Activated T-cell treated with anti-CD3 and anti-CD28 coated beads, Interleukin-2, amount 50 U/mL, for 72 hours (primary cell): ENCODE data around the gene CCND2. TPM values are rescaled to one million over a fixed set of nuclear protein-coding genes. Genes with fewer than 3 reads are reported as not detected.

ENCODE experiments used
- ATAC-seq, 2 donors: fragments of 150-1000 bp; cut with Tn5 transposase; replicated peaks in 1 of 2; 2 replicates each; pipeline ENCODE4 v1.10.0; 2021; ENCODE audit warnings: moderate library complexity in 2 of 2, mild to moderate bottlenecking in 1 of 2
- DNase-seq, 2 donors: peaks; one replicate each; pipeline ENCODE4 v3.0.0; 2021 to 2022; ENCODE audit warnings: mixed read lengths in 1 of 2
- H3K27ac Mint-ChIP-seq: one replicate; pipeline ENCODE4 v1.8.0; 2022; ENCODE audit warnings: mild to moderate bottlenecking, moderate library complexity, mixed read lengths
- H3K27me3 Mint-ChIP-seq: one replicate; pipeline ENCODE4 v1.8.0; 2022; ENCODE audit warnings: low read depth, mixed read lengths
- H3K36me3 Mint-ChIP-seq, 2 donors: one replicate each; pipeline ENCODE4 v1.8.0; 2022; ENCODE audit warnings: mixed read lengths in 2 of 2, mild to moderate bottlenecking in 1 of 2; ENCODE audit not compliant: insufficient read depth in 2 of 2
- H3K4me1 Mint-ChIP-seq: one replicate; pipeline ENCODE4 v1.8.0; 2022; ENCODE audit warnings: low read depth, mixed read lengths
- H3K4me3 Mint-ChIP-seq, 2 donors: one replicate each; pipeline ENCODE4 v1.8.0; 2022; ENCODE audit warnings: mild to moderate bottlenecking in 2 of 2, mixed read lengths in 2 of 2, moderate library complexity in 2 of 2
- H3K9me3 Mint-ChIP-seq, 2 donors: one replicate each; pipeline ENCODE4 v1.8.0; 2022; ENCODE audit warnings: mixed read lengths in 2 of 2
- total RNA-seq, 2 donors: library from RNA; stranded (reverse); gene quantifications; one replicate each; pipeline ENCODE4 v1.2.3, GENCODE V29; 2022

The CCND2 gene
- total RNA-seq, 2 donors from 2014 or later: 445 to 502 TPM

DNA sequence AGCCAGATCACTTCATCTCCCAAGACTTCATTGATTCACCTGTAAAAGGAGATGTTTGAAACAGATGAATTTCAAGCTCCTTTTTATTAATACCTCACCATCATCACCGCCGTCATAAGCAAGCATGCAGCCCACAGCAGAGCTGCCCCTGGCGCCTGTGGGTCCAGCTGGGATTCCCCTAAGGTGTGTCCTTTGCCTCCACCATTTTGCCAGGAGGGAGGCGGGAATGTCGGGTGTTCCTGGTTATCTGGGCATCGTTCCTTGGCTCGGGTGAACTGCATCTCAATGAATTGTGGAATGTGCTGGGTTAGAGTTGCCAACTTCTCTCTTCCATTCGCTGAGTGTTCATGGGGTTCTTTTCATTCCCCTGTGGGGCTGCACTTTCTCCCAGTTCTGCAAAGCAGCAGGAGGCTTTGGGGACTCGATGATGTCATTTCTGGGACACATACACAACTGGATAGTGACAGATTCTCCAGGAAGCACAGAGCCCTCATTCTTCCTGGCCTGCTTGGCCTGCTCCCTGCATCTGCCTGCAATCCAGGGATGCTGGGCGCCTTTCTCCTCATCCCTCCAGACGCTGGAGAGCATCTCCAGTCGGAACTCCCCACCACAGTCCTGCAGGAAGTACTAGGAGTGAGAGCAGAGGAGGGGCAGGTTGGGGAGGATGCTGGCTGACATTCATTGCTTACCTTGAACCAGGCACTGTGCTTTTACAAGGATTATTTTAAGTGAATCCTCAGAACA, 10.1 kb downstream of the CCND2 start:
- H3K4me1 Mint-ChIP-seq: peaks cover 89% of the 10 kb centered on the region
- ATAC-seq (no peak), DNase-seq (no peak)
- H3K4me3 Mint-ChIP-seq: peak overlapping the region in 1 of 2 donors; percentile 34
- H3K9me3 Mint-ChIP-seq: no peaks in the 10 kb centered on the region
- H3K36me3 Mint-ChIP-seq: peaks cover 34 to 68% of the 10 kb centered on the region in 2 donors
- no peaks in the 10 kb centered on the region for H3K27me3 Mint-ChIP-seq
- peak overlapping the region; percentile 52 for H3K27ac Mint-ChIP-seq

DNA sequence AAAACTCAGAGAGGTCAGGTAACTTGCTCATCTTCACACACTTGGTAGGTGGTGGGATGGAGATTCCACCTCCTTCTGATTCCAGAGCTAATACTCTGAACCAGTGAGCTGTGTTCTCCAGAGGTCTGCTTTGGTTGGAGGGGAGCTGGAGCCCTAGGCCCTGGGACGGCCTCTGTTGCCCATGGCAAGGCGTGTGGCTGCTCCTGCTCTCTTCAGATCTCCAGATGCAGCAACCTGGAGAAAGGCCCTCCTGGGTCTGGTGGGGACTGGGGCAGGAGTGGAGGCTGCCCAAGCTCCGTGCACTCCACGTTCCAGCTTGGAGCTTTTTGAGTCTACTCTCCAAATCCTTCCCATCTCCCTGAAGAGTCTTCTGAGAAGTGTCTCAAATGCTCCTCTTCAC, 10.7 kb downstream of the CCND2 start:
- Mint-ChIP-seq H3K27me3 (no peaks in the 10 kb centered on the region), H3K27ac (no peak overlapping the region), H3K4me1 (peaks cover 89% of the 10 kb centered on the region), H3K9me3 (no peaks in the 10 kb centered on the region), H3K36me3 (peaks cover 31 to 65% of the 10 kb centered on the region in 2 donors), H3K4me3 (no peak overlapping the region)
- ATAC-seq (no peak), DNase-seq (no peak)

- ATAC-seq (no peak), DNase-seq (no peak)
- Mint-ChIP-seq H3K4me3 (no peak overlapping the region), H3K27ac (peak overlapping the region; percentile 50), H3K9me3 (no peaks in the 10 kb centered on the region), H3K36me3 (peaks cover 31 to 67% of the 10 kb centered on the region in 2 donors), H3K4me1 (peaks cover 89% of the 10 kb centered on the region), H3K27me3 (no peaks in the 10 kb centered on the region)
Observed at GRCh38 chr12:4285070-4285469, 11.5 kb downstream of the CCND2 start.

GRCh38 chr12:4286228-4286627, 12.7 kb downstream of the CCND2 start:
- H3K4me1 Mint-ChIP-seq: peaks cover 91% of the 10 kb centered on the region
- H3K27me3 Mint-ChIP-seq: no peaks in the 10 kb centered on the region
- ATAC-seq: no peak
- peak overlapping the region; percentile 10 for H3K27ac Mint-ChIP-seq
- no peak overlapping the region for H3K4me3 Mint-ChIP-seq
- DNase-seq: no peak
- H3K9me3 Mint-ChIP-seq: no peaks in the 10 kb centered on the region
- peaks cover 32 to 65% of the 10 kb centered on the region in 2 donors for H3K36me3 Mint-ChIP-seq

- H3K9me3 Mint-ChIP-seq: no peaks in the 10 kb centered on the region
- H3K4me1 Mint-ChIP-seq: peaks cover 97% of the 10 kb centered on the region
- DNase-seq: no peak
- H3K27me3 Mint-ChIP-seq: no peaks in the 10 kb centered on the region
- H3K27ac Mint-ChIP-seq: peak overlapping the region; percentile 35
- peak in 1 of 2 donors; percentile 8 for ATAC-seq
- H3K36me3 Mint-ChIP-seq: peaks cover 32 to 68% of the 10 kb centered on the region in 2 donors
- H3K4me3 Mint-ChIP-seq: peak overlapping the region; percentile 23 to 29
Observed at GRCh38 chr12:4286771-4287317, 13.3 kb downstream of the CCND2 start.

GRCh38 chr12:4287325-4288211, 14.0 kb downstream of the CCND2 start:
- H3K36me3 Mint-ChIP-seq: peaks cover 32 to 67% of the 10 kb centered on the region in 2 donors
- peak overlapping the region; percentile 90 for H3K27ac Mint-ChIP-seq
- no peaks in the 10 kb centered on the region for H3K27me3 Mint-ChIP-seq
- peak overlapping the region in 1 of 2 donors; percentile 51 for H3K4me3 Mint-ChIP-seq
- no peaks in the 10 kb centered on the region for H3K9me3 Mint-ChIP-seq
- peak; percentile 77 for ATAC-seq
- H3K4me1 Mint-ChIP-seq: peaks cover 97% of the 10 kb centered on the region
- DNase-seq: peak in 1 of 2 donors; percentile 31

- peak overlapping the region; percentile 90 for H3K27ac Mint-ChIP-seq
- H3K27me3 Mint-ChIP-seq: no peaks in the 10 kb centered on the region
- H3K4me3 Mint-ChIP-seq: peak overlapping the region in 1 of 2 donors; percentile 51
- H3K36me3 Mint-ChIP-seq: peaks cover 34 to 65% of the 10 kb centered on the region in 2 donors
- ATAC-seq (peak in 1 of 2 donors; percentile 26), DNase-seq (no peak)
- no peaks in the 10 kb centered on the region for H3K9me3 Mint-ChIP-seq
- peaks cover 100% of the 10 kb centered on the region for H3K4me1 Mint-ChIP-seq
Observed at GRCh38 chr12:4288296-4289131, 15.0 kb downstream of the CCND2 start.

GRCh38 chr12:4289231-4289878, 15.8 kb downstream of the CCND2 start:
- Mint-ChIP-seq H3K27me3 (no peaks in the 10 kb centered on the region), H3K27ac (no peak overlapping the region), H3K4me1 (peaks cover 98% of the 10 kb centered on the region), H3K36me3 (peaks cover 32 to 64% of the 10 kb centered on the region in 2 donors), H3K4me3 (no peak overlapping the region), H3K9me3 (no peaks in the 10 kb centered on the region)
- no peak for ATAC-seq
- DNase-seq: no peak

GRCh38 chr12:4289998-4290790, 16.6 kb downstream of the CCND2 start:
- H3K27ac Mint-ChIP-seq: peak overlapping the region; percentile 66

GRCh38 chr12:4292341-4293073, 18.9 kb downstream of the CCND2 start:
- Mint-ChIP-seq H3K9me3 (no peaks in the 10 kb centered on the region), H3K4me1 (peaks cover 85% of the 10 kb centered on the region), H3K27ac (peak overlapping the region; percentile 99), H3K36me3 (peaks cover 31 to 62% of the 10 kb centered on the region in 2 donors), H3K4me3 (peak overlapping the region; percentile 42 to 78), H3K27me3 (no peaks in the 10 kb centered on the region)
- DNase-seq (no peak), ATAC-seq (peak in 1 of 2 donors; percentile 2)

More at GRCh38 chr12:4289998-4290790, 16.6 kb downstream of the CCND2 start:
- DNase-seq (no peak), ATAC-seq (no peak)
- H3K36me3 Mint-ChIP-seq: peaks cover 38 to 66% of the 10 kb centered on the region in 2 donors
- no peaks in the 10 kb centered on the region for H3K27me3 Mint-ChIP-seq
- H3K4me1 Mint-ChIP-seq: peaks cover 97% of the 10 kb centered on the region
- H3K9me3 Mint-ChIP-seq: no peaks in the 10 kb centered on the region
- H3K4me3 Mint-ChIP-seq: peak overlapping the region; percentile 52 to 55
